22Rv1 (cell line): ENCODE data around the gene DNAH1.

ENCODE experiments used
- ZFX ChIP-seq: fragments of 450-650 bp; IDR thresholded peaks from 2 replicates; pipeline ENCODE4 v1.6.1; 2017; ENCODE audit warnings: antibody characterized with exemption, borderline replicate concordance
- TF ChIP-seq, protein P1 (sequence below): fragments of 450-650 bp; IDR thresholded peaks from 2 replicates; pipeline ENCODE4 v1.5.1; 2017; ENCODE audit warnings: mild to moderate bottlenecking

DNA sequence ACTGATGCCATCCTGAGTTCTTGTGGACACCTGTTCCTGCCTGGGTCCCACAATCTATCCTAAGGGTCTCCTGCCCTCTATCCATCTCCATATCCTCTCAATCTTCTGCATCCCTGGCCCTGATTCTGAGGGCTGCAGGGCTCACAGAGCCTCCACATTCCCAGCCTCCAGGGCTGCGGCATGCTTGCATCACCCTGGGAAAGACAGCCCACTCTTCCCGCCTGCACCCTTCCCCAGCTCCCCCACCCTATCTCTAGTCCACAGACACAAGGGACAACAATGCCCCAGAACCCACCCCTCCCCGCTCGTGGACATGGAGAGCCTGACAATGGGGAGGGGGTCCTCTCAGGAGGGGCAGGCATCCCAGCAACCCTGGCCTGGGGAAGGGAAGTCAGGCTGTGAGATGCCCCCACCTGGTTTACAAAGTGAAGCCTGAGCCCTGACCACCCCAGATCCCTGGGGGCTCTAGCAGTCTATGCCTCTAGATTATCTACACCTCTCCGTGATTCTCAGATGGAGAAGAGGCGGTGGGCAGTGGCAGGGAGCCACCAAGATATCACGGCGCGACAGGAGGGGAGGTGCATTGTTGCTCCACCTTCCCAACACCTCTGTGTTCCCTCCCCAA, 118.5 kb downstream of the DNAH1 start:
- TF ChIP-seq, protein P1, sequence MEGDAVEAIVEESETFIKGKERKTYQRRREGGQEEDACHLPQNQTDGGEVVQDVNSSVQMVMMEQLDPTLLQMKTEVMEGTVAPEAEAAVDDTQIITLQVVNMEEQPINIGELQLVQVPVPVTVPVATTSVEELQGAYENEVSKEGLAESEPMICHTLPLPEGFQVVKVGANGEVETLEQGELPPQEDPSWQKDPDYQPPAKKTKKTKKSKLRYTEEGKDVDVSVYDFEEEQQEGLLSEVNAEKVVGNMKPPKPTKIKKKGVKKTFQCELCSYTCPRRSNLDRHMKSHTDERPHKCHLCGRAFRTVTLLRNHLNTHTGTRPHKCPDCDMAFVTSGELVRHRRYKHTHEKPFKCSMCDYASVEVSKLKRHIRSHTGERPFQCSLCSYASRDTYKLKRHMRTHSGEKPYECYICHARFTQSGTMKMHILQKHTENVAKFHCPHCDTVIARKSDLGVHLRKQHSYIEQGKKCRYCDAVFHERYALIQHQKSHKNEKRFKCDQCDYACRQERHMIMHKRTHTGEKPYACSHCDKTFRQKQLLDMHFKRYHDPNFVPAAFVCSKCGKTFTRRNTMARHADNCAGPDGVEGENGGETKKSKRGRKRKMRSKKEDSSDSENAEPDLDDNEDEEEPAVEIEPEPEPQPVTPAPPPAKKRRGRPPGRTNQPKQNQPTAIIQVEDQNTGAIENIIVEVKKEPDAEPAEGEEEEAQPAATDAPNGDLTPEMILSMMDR = no peak
- TF ChIP-seq ZFX = no peak
